ENCODE measurements around the gene KDM2B.

Gene KDM2B

DNA sequence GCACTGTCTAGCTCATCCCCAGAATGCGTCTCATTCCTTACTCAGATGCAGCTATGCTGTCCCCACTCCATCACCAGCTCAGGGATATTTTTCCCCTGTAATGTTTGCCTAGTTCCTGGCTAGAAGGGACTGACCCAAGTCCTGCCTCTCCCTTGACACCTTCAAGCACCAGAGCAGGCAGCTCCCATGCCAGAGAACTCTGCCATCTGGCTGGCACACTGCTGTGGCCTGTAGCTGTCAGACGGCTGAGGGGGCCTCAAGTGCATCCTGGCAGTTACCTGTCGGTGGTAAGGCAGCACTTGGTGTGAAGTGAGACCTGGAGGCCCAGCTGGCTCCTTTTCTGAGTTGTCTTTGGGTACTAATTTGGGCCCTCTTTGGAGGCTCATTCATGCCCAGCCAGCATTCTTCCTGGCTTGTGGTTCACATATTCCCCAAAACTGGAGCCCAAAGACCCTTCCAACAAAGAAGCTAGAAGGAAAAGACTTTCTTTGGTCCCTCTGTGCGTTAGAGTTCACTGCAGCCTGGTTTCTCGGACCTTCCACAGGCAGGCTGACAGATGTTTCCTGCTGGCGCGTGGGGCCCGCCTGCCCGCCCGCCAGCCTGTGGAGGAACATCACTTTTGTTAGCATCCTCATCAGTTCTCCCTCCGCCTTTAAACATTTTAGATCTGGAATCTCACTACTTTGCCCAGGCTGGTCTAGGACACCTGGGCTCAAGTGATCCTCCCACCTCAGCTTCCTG is 147.9 kb downstream of the KDM2B start:
- peaks cover 55% of the 10 kb centered on the region for H3K36me3 ChIP-seq (ENCODE audit: control insufficient read depth, insufficient read depth, low read length, severe bottlenecking)
- no peaks in the 10 kb centered on the region for H3K9me3 ChIP-seq (ENCODE audit: control insufficient read depth, low read length)
- H3K4me1 ChIP-seq (ENCODE audit: control insufficient read depth, insufficient read depth, low read length), result no peaks in the 10 kb centered on the region
- H3K9ac ChIP-seq (ENCODE audit: low read length), result no peak overlapping the region
- H3K27me3 ChIP-seq (replicated peaks; ENCODE audit: control insufficient read depth, insufficient read depth, low read length), result no peaks in the 10 kb centered on the region
- no peak for DNase-seq (ENCODE audit: low read depth)
- no peak overlapping the region for H3K4me3 ChIP-seq (ENCODE audit: low read length)

DNA sequence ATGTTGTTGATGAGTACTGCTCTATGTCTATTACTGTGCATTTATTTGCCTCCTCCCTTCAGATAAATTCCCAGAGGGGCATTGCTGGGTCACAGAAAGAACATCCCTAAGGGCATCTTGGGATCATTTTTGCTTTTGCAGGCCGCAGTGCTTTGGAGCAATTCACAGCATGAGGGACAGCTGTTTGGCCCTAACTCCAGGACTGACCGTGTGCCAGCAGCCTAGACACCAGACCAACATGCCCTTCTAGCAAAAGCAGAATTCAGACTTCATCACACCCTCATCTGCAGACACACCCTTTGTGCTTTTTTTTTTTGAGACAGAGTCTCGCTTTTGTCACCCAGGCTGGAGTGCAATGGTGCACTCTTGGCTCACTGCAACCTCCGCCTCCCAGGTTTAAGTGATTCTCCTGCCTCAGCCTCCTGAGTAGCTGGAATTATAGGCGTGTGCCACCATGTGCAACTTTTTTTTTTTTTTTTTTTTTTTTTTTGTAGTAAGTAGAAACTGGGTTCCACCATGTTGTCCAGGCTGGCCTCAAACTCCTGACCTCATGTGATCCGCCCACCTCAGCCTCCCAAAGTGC is 149.9 kb downstream of the KDM2B start:
- peaks cover 73% of the 10 kb centered on the region for H3K36me3 ChIP-seq (ENCODE audit: control insufficient read depth, insufficient read depth, low read length, severe bottlenecking)
- no peaks in the 10 kb centered on the region for H3K9me3 ChIP-seq (ENCODE audit: control insufficient read depth, low read length)
- DNase-seq (ENCODE audit: low read depth), result no peak
- no peaks in the 10 kb centered on the region for H3K27me3 ChIP-seq (replicated peaks; ENCODE audit: control insufficient read depth, insufficient read depth, low read length)
- no peaks in the 10 kb centered on the region for H3K4me1 ChIP-seq (ENCODE audit: control insufficient read depth, insufficient read depth, low read length)
- no peak overlapping the region for H3K9ac ChIP-seq (ENCODE audit: low read length)
- no peak overlapping the region for H3K4me3 ChIP-seq (ENCODE audit: low read length)

DNA sequence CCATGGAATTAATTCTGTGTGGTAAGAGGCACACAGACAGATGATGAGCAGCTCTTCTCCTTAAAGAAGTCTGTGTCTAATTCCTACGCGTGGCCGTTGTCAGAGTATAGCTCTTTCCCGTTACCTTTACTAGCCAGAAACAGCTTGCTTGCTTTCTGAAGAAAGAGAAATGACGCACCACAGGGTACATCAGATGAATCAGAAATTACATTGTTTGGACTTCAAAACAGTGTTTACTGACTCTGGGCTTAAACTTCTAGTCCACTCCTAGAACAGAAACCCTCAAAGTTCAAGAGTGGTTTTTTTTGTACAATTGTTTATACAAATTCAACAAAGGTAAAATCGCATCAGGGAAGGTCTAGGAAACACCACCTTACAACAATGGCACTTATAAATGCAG is 151.9 kb downstream of the KDM2B start:
- Histone ChIP-seq H3K9me3 (ENCODE audit: control insufficient read depth, low read length) (no peaks in the 10 kb centered on the region), H3K36me3 (ENCODE audit: control insufficient read depth, insufficient read depth, low read length, severe bottlenecking) (peaks cover 77% of the 10 kb centered on the region), H3K4me3 (ENCODE audit: low read length) (no peak overlapping the region), H3K27me3 (replicated peaks; ENCODE audit: control insufficient read depth, insufficient read depth, low read length) (no peaks in the 10 kb centered on the region), H3K9ac (ENCODE audit: low read length) (no peak overlapping the region), H3K4me1 (ENCODE audit: control insufficient read depth, insufficient read depth, low read length) (peaks cover 5% of the 10 kb centered on the region)
- no peak for DNase-seq (ENCODE audit: low read depth)

DNA sequence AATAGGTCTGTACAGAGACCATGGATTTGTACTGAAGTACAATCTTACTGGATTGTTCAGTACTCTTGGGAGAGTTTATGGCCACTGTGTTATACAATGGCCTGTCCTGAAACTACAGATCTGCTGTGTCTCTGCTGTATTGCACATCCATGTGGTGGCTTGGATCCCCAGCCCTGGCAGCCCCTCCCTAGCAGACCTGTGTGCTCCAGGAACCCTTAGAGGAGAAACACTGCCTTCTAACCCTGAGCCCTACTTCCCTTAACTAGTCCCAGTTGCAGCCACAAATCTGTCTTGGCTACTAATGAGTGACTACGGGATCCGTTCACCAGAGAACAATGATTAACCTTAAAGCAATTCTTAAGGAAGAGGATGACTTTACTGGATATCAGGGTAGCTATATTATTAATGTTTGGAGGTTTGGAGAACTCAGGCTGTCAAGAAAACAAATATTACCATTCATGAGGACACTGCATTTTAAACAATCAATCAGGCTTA is 153.2 kb downstream of the KDM2B start:
- DNase-seq (ENCODE audit: low read depth), result no peak
- peaks cover 80% of the 10 kb centered on the region for H3K36me3 ChIP-seq (ENCODE audit: control insufficient read depth, insufficient read depth, low read length, severe bottlenecking)
- no peaks in the 10 kb centered on the region for H3K27me3 ChIP-seq (replicated peaks; ENCODE audit: control insufficient read depth, insufficient read depth, low read length)
- H3K4me3 ChIP-seq (ENCODE audit: low read length), result no peak overlapping the region
- H3K9ac ChIP-seq (ENCODE audit: low read length), result no peak overlapping the region
- peaks cover 5% of the 10 kb centered on the region for H3K4me1 ChIP-seq (ENCODE audit: control insufficient read depth, insufficient read depth, low read length)
- no peaks in the 10 kb centered on the region for H3K9me3 ChIP-seq (ENCODE audit: control insufficient read depth, low read length)

DNA sequence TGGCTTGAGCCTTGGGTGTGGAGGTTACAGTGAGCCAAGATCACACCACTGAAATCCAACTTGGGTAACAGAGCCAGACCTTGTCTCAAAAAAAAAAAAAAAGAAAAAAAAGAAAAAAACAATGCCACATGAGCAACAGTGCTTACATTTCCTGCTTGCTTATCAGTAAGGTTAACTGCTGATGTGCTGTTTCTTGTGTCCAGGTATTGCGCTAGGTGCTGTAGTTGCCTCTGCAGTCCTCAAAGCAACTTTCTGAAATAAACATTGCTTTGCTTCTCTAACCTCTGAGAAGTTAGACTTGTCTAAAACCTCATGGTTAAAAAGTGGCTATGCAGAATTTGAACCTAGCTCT is 156.2 kb downstream of the KDM2B start:
- no peaks in the 10 kb centered on the region for H3K9me3 ChIP-seq (ENCODE audit: control insufficient read depth, low read length)

DNA sequence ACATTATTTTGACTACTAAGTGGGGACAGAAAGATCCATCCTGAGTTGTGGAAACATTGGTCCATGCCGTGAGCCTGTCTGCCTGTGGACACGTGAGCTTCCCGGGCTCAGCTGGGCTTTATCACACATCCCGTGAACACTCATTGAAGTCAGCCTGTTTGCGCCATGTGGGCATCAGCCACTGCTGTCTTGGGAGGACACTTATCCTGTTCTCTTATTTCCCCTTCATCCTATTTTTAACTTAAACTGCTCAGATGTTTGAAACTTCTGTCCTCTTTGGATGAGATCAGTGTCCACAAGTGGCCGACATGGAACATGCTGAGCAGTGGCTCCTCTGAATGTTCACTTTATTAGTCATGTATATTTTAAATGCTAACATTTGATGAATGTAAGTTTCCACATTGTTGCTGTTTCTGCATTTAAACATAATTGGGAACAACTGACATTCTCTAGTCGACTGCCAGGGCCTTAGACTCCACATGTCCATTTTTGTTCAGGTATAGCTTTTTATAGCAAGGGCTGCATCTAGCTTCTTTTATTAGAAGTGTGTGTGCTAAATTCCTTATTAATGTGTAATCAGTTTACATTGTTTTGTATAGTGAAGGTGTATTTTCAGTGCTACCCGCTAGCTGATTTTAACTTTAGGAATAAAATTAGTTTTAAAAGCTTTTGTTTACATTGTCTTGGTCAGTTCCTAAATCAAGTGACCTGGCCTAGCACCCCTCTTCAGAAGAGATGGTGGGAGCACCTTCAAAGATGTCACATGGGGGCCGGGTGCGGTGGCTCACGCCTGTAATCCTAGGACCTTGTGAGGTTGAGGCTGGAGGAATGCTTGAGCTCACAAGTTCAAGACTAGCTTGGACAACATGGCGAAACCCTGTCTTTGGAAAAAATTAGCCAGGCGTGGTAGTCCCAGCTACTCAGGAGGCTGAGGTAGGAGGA is 156.9 kb downstream of the KDM2B start:
- Histone ChIP-seq H3K27me3 (replicated peaks; ENCODE audit: control insufficient read depth, insufficient read depth, low read length) (no peaks in the 10 kb centered on the region), H3K9me3 (ENCODE audit: control insufficient read depth, low read length) (no peaks in the 10 kb centered on the region), H3K9ac (ENCODE audit: low read length) (no peak overlapping the region), H3K36me3 (ENCODE audit: control insufficient read depth, insufficient read depth, low read length, severe bottlenecking) (peaks cover 80% of the 10 kb centered on the region), H3K4me3 (ENCODE audit: low read length) (no peak overlapping the region), H3K4me1 (ENCODE audit: control insufficient read depth, insufficient read depth, low read length) (peaks cover 5% of the 10 kb centered on the region)
- peak; percentile 28 for DNase-seq (ENCODE audit: low read depth)

More for the DNA sequence above, 156.2 kb downstream of the KDM2B start:
- Histone ChIP-seq H3K36me3 (ENCODE audit: control insufficient read depth, insufficient read depth, low read length, severe bottlenecking) (peaks cover 80% of the 10 kb centered on the region), H3K4me1 (ENCODE audit: control insufficient read depth, insufficient read depth, low read length) (peaks cover 5% of the 10 kb centered on the region), H3K27me3 (replicated peaks; ENCODE audit: control insufficient read depth, insufficient read depth, low read length) (no peaks in the 10 kb centered on the region), H3K9ac (ENCODE audit: low read length) (no peak overlapping the region), H3K4me3 (ENCODE audit: low read length) (no peak overlapping the region)
- no peak for DNase-seq (ENCODE audit: low read depth)

DNA sequence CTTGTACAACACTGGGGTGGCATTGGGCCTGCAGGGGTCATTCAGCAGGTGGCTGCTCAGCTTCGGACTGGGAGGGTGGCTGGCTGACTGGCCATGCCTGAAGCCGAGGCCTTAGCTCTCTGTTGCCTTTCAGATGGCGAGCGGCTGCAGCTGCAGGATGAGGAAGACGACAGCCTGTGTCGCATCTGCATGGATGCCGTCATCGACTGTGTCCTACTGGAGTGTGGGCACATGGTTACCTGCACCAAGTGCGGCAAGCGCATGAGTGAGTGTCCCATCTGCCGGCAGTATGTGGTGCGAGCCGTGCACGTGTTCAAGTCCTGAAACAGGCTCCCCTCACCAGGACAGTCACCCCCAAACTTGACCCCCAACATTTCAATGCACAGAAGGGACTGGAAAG is 157.6 kb downstream of the KDM2B start:
- Histone ChIP-seq H3K9ac (ENCODE audit: low read length) (no peak overlapping the region), H3K4me1 (ENCODE audit: control insufficient read depth, insufficient read depth, low read length) (peaks cover 5% of the 10 kb centered on the region), H3K36me3 (ENCODE audit: control insufficient read depth, insufficient read depth, low read length, severe bottlenecking) (peaks cover 80% of the 10 kb centered on the region), H3K27me3 (replicated peaks; ENCODE audit: control insufficient read depth, insufficient read depth, low read length) (no peaks in the 10 kb centered on the region), H3K9me3 (ENCODE audit: control insufficient read depth, low read length) (no peaks in the 10 kb centered on the region), H3K4me3 (ENCODE audit: low read length) (no peak overlapping the region)
- no peak for DNase-seq (ENCODE audit: low read depth)

DNA sequence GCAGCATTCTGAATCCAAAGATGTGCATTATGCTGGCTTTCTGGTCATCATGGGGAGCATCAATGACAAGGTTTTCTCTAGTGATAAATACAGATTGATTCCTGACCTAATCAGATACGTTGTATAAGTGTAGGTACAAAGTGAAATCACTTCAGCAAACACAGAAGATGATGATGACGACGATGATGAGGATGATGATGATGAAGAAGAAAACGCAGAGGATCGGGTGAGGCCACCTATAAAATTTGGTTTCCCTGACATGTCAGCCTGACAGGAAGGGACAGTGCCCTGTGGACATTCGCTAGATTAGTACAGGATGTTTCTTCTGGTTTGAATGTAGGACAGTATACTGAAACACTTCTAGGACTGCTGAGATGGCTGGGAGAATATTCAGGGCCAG is 160.7 kb downstream of the KDM2B start:
- no peak overlapping the region for H3K4me3 ChIP-seq (ENCODE audit: low read length)
- peaks cover 70% of the 10 kb centered on the region for H3K36me3 ChIP-seq (ENCODE audit: control insufficient read depth, insufficient read depth, low read length, severe bottlenecking)
- H3K27me3 ChIP-seq (replicated peaks; ENCODE audit: control insufficient read depth, insufficient read depth, low read length), result no peaks in the 10 kb centered on the region

DNA sequence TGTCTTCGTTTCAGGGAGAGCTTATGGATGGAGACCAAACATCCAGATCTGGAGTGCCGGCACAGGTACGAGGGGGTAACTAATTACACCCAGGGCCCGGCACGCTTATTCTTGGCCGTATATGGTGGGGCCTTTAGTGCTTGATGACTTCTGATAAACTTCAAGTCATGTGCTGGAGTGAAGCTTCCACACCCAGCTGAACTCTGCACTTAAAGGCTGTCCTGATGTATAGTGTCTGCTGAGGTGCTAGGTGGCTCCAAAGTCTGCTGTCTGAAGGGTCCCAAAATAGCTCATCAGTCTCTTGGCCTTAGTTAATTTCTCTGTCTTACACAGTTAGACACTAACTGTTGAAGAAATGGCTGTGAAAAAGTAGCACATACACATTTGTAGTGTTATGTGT is 163.0 kb downstream of the KDM2B start:
- Histone ChIP-seq H3K4me1 (ENCODE audit: control insufficient read depth, insufficient read depth, low read length) (peaks cover 11% of the 10 kb centered on the region), H3K36me3 (ENCODE audit: control insufficient read depth, insufficient read depth, low read length, severe bottlenecking) (peaks cover 52% of the 10 kb centered on the region), H3K27me3 (replicated peaks; ENCODE audit: control insufficient read depth, insufficient read depth, low read length) (no peaks in the 10 kb centered on the region), H3K9ac (ENCODE audit: low read length) (no peak overlapping the region), H3K4me3 (ENCODE audit: low read length) (no peak overlapping the region), H3K9me3 (ENCODE audit: control insufficient read depth, low read length) (no peaks in the 10 kb centered on the region)
- DNase-seq (ENCODE audit: low read depth), result no peak

More for the DNA sequence above, 160.7 kb downstream of the KDM2B start:
- DNase-seq (ENCODE audit: low read depth), result no peak
- peaks cover 12% of the 10 kb centered on the region for H3K4me1 ChIP-seq (ENCODE audit: control insufficient read depth, insufficient read depth, low read length)
- no peaks in the 10 kb centered on the region for H3K9me3 ChIP-seq (ENCODE audit: control insufficient read depth, low read length)
- H3K9ac ChIP-seq (ENCODE audit: low read length), result no peak overlapping the region

DNA sequence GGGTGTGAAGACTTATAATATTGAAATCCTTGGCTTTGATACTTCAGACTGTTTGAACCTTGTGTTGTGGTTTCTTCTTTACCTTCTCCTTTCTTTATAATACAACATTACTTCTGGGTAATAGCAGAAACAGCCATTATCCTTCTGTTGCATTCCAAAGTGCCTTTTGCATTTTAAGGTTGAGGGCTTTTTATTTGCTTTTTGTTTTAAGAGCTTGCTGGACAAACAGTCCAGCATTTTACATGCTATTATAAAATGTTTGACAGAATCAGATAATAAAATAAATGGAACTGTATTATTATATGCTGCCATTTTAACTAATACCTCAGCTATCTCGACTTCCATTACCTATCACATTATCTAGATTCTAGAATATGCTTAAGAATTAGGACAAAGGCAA is 166.9 kb downstream of the KDM2B start:
- no peak for DNase-seq (ENCODE audit: low read depth)
- Histone ChIP-seq H3K9me3 (ENCODE audit: control insufficient read depth, low read length) (no peaks in the 10 kb centered on the region), H3K27me3 (replicated peaks; ENCODE audit: control insufficient read depth, insufficient read depth, low read length) (no peaks in the 10 kb centered on the region), H3K4me1 (ENCODE audit: control insufficient read depth, insufficient read depth, low read length) (peaks cover 16% of the 10 kb centered on the region), H3K36me3 (ENCODE audit: control insufficient read depth, insufficient read depth, low read length, severe bottlenecking) (peaks cover 19% of the 10 kb centered on the region), H3K9ac (ENCODE audit: low read length) (no peak overlapping the region), H3K4me3 (ENCODE audit: low read length) (no peak overlapping the region)

DNA sequence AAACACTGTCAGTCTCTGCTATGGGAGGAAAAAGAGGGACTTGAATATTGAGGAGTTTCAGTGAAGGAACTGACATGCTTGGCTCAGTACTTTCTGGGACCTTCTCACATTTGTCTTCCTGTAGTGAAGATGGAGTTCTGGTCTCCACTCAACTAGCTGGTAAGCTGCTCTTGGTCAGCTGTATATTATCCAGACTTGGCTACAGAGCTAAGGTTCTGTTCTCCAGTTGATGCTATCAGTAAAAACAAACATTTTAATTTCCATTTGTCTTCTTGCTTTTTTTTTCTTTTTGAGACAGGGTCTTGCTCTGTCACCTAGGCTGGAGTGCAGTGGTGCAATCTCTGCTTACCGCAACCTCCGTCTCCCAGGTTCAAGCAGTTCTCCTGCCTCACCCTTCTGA is 175.6 kb downstream of the KDM2B start:
- no peaks in the 10 kb centered on the region for H3K27me3 ChIP-seq (replicated peaks; ENCODE audit: control insufficient read depth, insufficient read depth, low read length)
- peaks cover 21% of the 10 kb centered on the region for H3K36me3 ChIP-seq (ENCODE audit: control insufficient read depth, insufficient read depth, low read length, severe bottlenecking)
- H3K9me3 ChIP-seq (ENCODE audit: control insufficient read depth, low read length), result no peaks in the 10 kb centered on the region
- no peak overlapping the region for H3K4me3 ChIP-seq (ENCODE audit: low read length)
- H3K4me1 ChIP-seq (ENCODE audit: control insufficient read depth, insufficient read depth, low read length), result peaks cover 6% of the 10 kb centered on the region
- H3K9ac ChIP-seq (ENCODE audit: low read length), result no peak overlapping the region
- no peak for DNase-seq (ENCODE audit: low read depth)
